Activated CD8-positive, alpha-beta memory T cell treated with anti-CD3 and anti-CD28 coated beads, Interleukin-2, amount 50 U/mL, for 48 hours (primary cell): Measurements from ENCODE around the gene NCKAP5L.
"Not testable (repeated sequence)": the region's sequence is repeated elsewhere in the genome, so short reads cannot be mapped to it uniquely, and the experiment has no call there.

Source experiments
- DNase-seq: peaks from one replicate; pipeline ENCODE4 v3.0.0-alpha.2; 2020

Gene NCKAP5L, protein sequence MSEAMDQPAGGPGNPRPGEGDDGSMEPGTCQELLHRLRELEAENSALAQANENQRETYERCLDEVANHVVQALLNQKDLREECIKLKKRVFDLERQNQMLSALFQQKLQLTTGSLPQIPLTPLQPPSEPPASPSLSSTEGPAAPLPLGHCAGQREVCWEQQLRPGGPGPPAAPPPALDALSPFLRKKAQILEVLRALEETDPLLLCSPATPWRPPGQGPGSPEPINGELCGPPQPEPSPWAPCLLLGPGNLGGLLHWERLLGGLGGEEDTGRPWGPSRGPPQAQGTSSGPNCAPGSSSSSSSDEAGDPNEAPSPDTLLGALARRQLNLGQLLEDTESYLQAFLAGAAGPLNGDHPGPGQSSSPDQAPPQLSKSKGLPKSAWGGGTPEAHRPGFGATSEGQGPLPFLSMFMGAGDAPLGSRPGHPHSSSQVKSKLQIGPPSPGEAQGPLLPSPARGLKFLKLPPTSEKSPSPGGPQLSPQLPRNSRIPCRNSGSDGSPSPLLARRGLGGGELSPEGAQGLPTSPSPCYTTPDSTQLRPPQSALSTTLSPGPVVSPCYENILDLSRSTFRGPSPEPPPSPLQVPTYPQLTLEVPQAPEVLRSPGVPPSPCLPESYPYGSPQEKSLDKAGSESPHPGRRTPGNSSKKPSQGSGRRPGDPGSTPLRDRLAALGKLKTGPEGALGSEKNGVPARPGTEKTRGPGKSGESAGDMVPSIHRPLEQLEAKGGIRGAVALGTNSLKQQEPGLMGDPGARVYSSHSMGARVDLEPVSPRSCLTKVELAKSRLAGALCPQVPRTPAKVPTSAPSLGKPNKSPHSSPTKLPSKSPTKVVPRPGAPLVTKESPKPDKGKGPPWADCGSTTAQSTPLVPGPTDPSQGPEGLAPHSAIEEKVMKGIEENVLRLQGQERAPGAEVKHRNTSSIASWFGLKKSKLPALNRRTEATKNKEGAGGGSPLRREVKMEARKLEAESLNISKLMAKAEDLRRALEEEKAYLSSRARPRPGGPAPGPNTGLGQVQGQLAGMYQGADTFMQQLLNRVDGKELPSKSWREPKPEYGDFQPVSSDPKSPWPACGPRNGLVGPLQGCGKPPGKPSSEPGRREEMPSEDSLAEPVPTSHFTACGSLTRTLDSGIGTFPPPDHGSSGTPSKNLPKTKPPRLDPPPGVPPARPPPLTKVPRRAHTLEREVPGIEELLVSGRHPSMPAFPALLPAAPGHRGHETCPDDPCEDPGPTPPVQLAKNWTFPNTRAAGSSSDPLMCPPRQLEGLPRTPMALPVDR (N-terminal part only)

DNA sequence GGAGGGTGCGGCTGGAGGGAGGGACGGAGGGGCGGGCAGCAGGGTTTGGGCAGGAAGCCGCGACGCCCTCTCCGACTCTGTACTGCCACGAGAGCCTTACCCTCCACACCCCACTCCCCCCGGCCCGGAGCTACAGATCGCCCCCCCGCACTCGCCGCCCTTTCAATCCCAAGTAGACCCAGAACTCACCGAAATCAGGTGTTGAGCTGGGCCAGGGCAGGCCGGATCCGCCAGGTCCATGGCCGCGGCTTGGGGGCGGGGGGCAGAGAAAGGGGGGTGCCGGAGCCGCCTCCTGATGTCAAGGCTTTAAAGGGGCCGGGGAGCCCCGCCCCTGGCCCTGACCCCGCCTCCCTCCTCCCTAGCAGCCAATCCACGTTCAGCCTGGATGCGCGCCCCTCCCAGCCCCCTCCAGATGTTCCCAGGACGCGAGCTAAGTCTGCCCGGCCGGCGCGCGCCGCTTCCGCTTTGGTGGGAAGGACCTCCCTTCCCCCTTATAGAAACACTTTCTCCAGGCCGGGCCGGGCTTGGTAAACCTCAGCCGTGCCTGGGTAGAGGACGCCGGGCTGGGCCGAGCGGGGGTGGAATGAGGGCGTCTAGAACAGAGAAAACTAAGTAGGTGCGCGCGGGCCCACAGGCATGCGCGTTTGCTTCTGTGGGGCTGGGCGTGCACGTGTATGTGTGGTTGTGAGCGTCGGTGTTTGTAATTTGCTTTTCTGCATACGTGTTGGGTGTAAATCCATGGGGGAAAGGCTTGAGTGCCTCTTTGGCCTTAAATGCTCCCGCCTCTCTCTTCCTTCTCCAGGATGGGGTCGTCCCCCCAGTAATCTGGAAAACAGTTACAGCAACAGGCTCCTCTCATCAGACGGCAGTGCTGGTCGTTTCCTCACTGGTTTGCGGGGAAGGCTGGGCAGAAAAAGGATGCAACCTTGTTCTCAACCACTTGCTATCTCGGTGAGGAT, at the start of gene NCKAP5L:
TSS of gene NCKAP5L (minus strand) at position 281 of the 959 bp plus-strand sequence. CDS start 24,369 bp downstream, outside the sequence.
- peak; percentile 96 for DNase-seq

DNA sequence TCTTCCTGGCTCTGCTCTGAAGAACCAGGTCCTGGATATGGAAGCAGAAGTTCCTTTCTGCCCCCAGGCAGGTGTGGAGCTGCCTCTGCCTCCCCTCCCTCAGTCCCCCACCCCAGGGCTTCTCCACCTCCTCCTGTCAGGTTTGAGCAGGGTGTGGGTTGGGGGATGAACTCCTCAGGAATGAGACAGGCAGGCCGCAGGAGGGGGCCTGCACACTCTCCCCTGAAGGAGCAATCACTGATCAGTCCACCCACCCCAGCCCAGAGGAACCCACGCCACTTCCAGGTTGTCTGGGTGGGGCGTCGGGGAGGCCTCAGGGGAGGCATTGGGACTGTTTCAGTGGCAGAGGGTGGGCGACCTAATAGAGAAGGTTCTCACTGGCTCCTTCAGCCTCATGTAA, 48.9 kb upstream of the NCKAP5L start:
- no peak for DNase-seq

DNA sequence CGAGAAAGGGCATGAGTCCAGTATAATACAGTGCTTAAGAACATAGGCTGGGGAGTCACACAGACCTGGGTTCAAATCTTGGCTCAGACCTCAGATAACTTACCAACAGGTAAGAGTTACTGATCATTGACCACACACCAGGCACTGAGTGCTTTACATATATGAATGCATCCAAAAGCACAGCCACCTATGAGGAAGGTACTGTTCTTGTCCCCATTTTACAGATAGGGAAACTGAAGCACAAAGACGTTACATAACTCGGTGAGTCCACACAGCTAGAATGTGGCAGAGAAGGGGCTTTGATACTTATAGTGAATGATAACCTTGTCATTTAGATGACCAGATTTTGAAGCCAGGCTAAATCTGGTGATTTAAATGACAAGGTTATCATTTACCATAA, 47.9 kb upstream of the NCKAP5L start:
- no peak for DNase-seq

DNA sequence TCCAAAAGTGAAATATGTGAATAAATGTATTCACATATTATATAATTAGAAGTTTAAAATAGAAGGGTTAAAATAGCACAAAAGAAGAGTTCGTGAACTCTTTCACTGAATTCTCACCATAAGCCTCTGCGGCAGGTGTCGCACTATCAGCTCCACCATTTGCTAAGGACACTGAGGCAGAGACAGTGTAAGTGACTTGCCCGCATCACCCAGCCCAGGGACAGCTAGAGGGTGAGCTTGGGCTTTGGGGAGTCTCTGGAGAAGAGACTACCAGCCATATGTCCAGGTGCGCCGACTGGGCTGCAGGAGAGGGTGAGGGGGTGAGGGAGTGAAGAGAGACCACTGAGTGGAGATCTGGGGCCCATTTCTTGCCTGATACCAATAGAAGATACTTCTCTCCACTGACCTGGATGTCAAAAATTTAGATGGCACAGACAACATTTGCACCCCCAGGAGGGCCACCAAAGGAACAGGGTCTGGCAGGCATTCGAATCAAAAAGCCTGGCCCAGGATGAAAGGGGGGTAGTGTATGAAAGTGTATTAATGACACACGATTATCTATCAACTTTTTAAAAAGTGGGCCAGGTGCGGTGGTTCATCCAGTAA, 47.0 kb upstream of the NCKAP5L start:
- DNase-seq: no peak

DNA sequence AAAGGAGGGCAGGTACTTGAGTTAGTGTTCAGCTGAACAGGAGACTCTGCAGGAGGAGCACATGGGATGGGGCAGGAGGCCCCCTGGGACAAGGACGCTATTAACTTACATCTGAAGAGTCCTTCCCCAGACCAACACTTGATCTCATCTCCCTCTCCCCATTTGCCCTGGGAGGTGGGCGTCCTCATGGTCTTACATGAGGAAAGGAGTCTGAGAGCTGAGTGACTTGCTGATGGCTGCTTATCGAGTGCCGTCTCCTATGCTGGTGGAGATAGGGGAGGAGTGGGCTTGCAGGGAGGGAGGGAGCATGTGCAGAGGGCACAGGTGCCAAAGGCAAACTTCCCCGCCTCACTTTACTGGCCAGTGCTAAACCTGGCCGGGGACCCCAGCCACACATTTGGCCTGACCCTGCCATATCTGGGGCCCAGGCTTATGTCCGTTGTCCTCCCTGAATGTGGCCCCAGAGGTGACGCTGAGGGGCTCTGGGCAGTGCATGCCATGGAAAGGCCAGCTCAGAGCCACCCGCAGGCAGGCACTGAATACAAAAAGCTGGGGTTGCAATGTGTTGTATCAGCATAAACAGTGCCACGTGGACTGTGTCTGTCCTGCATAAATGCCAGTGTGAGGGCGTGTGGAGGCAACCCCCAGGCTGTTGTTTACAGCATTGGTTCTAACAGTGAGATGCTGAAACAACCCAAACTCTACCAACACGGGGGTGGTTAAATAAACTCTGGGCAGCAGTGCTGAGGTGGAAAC, 46.1 kb upstream of the NCKAP5L start:
- no peak for DNase-seq

DNA sequence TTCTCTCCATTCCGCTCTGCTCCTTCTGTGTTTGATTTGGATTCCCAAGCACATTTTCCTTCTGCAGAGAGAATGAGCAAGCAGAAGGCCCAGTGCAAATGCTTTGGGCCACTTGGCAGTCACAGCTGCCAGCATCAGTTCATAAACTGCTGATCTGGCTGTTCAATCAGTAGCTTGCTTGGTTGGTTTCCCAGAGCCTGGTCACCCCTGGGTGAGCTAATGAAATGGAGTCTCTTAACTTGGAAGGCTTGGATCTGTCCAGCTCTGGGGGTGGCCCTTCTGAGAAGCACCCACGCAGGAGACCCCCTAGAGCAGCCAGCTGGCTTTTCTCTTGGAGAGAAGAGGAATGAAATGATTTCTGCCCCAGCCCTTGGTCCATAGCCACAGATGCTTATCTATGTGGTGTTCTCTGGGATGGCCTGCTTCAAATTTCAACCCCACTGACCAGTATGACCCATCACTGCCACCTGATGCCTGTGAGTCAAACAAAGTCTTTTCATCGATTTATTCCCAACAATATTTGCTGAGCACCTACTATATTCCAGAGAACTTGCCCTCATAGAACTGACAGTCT, 45.2 kb upstream of the NCKAP5L start:
- DNase-seq: no peak

DNA sequence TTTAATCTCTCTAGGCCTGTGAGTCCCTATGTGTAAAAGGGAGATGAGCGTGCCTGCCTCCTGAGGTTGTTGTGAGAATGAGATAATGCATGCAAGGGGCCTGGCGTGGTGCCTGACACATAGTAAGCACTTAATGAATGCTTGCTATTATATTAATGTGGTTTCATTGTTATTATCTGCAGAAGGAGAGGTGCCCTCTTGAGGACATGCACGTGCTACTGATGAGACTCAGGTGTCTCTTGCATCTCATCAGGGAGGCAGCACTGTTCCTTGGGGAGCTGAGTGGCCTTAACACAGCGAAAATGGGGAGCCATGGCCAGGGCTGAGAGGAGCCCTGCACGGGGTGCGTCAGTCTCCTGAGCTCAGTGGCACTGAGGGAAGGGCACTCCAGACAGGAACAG, 44.6 kb upstream of the NCKAP5L start:
- no peak for DNase-seq

DNA sequence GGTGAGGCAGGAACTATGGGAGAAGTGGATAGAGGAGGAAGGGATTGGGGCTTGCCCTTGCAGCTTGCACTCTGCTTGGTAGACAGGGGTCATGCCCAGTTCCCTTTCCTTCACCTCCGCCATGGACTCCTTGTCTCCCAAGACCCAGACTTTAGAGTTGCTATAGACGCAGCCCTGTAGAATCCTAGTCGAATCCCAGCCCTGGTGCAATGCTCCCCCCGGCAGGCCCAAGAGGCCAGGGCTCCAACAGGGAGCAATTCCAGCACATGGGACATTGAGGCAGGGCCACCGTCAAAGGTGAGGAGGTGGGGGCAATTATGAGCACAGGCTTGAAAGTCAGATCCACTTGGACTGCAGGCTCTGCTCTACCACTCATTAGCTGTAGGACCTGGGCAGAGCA, 44.2 kb upstream of the NCKAP5L start:
- no peak for DNase-seq

DNA sequence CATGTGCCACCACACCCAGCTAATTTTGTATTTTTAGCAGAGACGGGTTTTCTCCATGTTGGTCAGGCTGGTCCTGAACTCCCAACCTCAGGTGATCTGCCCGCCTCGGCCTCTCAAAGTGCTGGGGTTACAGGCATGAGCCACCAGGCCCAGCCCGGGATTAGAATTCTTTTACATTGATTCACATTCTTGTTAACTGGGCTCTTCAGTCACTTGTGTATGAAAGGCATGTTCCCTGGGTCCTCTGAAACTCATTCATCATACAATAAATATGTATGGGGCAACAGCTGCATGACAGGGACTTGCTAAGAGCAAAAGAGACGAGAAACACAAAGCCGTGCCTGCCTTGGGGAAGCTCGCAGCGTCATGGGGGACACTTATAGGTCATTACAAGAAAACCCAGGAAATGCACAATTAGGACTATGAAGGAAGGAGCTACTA, 43.6 kb upstream of the NCKAP5L start:
- DNase-seq: not testable (repeated sequence)

DNA sequence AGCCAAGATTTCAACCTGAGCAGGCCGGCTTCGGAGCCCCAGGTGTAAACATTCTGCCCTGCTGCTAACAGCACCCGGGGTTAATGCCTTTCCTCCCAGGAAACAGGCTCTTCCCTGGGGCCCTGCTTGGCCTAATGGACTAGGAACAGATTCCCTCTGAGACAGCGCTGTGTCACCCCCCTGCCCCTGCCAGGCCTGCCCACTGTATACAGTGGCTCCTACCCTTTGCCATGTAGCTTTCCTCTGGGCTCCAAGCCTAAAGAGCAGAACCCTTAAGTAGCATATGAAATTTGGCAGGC, 43.0 kb upstream of the NCKAP5L start:
- no peak for DNase-seq

DNA sequence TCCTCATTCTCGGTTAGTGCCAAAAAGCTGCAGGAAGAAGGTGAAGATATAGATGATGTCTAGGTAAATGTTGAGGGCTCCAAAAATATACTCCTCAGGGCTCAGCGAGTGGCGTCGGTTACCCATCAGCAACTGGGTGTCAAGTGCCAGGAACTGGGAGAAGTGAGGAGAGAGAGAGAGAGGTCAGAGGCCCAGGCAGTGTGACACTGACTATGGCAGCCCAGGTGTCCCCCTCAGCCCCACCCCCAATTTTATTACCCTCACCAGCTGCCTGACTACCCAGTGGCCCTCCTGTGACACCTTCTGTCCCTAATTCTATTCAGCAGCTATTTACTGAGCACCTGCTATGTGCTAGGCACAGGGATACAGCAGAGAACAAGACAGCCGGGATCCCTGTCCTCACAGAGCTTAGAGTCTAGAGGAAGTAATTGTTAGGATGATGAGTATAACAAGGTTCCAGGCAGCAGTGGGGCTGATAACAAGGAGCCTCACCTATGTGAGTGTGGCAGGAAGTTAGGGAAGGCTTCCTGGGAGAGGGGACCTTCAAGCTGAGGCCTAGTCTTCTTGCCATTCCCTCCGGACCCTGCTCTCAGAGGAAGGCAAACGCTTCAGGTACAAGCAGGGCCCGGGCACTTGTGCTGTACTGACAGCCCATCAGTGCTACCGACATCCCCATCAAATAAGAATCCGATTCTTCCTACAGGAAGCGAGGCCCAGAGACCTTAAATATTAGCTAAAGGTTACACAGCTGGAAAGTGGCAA, 42.5 kb upstream of the NCKAP5L start:
- DNase-seq: no peak

DNA sequence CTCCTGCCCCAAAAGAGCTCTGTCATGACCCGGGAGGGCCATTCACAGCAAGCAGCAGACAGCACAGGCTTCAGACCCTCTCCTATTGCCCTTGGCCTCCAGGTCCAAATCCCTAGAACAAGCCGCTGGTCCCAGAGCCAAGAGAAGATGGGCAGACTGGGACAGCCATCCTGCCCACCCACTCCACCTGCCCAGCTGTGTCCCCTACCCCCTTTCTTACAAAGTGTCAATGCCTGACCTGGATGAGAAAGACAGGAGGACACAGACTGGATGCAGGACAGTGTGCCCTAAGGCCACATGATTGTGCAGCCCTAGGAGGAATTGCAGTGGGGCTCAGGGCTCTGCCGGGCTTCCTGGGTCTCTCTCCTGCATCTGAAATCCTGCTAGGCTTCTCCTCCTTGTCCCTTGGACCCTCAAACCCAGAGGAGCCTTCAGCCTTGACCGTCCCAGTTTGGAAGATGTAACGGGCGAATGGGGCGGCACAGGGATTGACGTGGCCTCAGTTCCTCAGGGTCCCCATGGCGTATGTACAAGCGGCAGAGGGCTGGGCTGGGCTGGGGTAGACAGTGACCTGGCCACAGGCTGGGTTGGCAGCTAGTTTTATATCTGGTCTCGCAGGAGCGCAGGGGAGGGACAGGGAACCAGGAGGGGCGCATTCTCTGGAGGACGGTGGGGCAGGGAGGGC, 41.7 kb upstream of the NCKAP5L start:
- no peak for DNase-seq

DNA sequence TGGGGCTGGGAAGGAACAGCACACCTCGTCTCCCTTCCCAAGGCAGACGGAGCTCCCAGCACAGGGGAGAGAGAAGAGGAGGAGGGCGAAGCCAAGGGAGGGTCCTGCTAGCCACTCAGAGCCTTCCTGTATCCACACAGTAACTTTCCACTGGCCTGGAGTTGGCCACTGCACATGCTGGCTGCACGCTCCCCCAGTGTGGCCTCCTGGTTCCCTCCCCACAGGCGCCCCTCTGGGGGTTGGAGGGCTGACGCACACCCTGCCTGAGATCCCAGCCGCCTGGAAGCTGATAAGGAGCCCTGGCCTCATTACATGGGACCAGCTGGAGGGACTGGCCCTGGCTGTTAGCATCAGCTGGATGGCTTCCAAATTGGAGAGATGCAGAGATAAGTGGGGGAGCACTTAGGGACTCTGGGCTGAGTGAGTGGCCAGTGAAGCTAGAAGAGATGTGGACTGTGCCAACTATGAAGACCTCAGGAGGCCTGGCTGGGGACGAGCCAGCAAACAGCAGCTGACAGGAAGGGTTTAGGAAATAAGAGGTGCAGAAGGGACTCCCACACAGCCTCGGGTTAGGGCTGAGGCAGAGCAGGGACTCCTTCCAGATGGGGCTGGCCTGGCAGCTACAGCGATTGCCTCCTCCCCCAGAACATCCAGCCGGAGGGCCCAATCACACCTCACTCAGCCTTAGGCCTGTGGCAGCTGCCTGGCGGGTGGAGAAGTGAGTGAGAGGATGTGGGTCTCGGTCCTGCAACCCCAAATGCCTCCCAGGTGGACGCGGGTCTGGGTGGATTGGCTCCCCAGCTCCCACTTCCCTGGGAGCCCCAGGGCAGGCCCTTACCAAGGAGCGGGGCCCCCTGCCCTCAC, 41.0 kb upstream of the NCKAP5L start:
- no peak for DNase-seq

DNA sequence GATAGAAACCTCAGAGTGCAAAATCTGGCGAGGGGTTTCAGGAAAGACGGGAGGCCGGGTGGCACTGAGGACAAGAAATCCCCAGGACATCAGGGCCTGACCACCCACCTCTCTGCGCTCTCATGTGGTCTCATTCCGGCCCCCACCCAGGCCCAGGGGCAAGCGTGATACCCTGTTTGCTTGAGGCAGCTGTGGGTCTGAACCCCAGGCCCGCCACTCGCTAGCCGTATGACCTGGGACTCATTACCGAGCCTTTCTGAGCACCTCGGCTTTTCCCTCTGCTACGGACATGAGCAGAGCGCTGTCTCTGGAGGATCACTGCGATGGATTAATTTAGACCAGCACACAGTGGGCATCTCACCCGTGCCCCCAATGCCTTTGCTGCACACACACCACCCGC, 40.2 kb upstream of the NCKAP5L start:
- DNase-seq: no peak

DNA sequence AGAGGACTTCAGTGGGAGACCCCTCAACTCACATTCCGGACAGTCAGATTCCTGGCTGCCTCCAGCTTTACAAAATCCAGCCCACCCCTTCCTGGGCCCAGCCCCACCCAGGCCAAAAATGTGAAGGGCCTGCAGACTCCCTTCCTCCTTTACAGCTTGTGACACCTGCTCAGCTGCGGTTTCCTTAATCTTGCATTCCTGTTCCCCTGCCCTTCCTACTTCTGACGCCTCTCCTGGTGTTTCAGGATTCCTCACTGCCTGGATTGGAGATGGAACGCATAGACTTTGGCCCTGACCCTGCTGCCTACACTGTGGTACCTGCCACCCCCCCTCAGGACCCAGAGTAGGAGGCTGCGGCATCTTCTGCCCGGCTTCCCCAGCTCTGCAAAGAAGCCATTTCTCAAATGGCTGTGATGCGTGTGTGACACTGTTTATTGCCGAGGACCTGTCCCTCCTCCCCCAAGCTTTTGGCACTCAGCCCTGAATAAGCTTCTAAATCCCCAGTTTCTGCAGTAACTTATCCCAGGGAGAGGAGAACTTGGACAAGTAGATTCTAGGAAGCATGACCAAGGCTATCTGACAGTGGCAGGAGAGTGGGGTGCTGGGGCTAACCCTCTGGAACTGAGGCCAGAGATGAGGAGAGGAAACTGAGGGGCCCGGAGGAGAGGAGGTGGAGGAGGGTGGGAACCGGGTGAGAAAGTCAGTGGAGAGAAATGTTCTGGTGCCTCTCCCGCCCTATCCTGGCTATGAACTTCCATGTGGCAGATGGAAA, 39.5 kb upstream of the NCKAP5L start:
- DNase-seq: no peak

DNA sequence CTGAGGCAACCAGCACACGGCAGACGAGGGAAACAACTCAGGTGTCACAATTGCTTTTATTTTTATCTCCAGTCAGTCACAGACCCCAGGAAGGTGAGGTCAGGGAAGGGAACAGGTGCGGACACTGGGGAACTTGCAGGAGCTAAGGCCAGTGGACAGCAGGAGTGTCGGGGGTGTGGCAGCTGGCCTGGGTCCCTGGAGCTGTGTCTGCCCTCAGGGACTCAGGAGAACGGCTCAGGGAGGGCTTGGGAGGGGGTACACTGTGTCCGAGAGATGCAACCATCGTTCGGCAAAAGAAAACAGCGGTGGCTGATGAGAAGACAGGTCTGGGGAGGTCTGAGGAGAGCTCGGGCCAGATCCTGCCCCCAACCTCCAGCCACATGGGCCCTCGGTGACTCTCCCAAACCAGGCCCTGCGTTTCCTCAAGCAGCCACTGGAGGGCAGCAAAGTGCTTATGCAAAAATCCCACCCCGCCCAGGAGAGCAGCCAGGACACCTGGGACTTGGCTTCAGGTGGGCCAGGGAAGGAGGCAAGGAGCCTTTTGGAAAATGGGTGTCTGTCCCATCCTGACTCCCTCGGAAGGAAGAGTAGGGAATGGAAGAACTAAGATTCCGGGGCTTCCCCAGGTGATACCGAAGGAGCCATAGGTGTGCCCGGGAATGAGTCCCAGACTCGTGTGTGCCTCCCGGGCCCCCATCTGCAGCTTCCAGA, 38.8 kb upstream of the NCKAP5L start:
- peak; percentile 93 for DNase-seq

DNA sequence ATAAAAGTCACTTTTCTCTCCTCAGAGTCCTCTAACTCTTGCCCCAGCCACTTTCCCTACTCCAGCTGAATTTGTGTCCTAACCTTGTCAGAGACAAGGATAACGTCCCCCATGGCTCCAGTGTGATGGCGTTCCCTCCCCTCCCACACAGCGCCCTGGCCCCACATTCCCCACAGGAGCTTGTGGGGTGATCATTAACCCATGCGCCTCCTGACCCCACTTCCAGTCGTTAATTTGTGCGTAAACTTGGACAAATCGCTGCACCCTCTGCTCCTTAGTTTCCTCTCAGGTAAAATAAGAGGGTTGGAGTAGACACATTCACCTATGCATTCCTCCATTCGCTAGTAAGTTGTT, 37.5 kb upstream of the NCKAP5L start:
- peak; percentile 22 for DNase-seq
